Left hindlimb (tissue), 1 donor: Measurements from ENCODE around the gene CFAP100.

Source experiments
- DNase-seq: peaks from one replicate; pipeline ENCODE4 v3.0.0-alpha.2; 2018

The CFAP100 gene

GRCh38 chr3:126424039-126424717, 29.5 kb downstream of the CFAP100 start:
- DNase-seq = no peak

GRCh38 chr3:126424751-126425150, 30.0 kb downstream of the CFAP100 start:
- no peak for DNase-seq

- DNase-seq = no peak
Observed at GRCh38 chr3:126431103-126431534, 36.4 kb downstream of the CFAP100 start.

GRCh38 chr3:126432361-126433104, 37.8 kb downstream of the CFAP100 start:
- DNase-seq = no peak

- DNase-seq = no peak
Observed at GRCh38 chr3:126433105-126433430, 38.4 kb downstream of the CFAP100 start.

GRCh38 chr3:126433496-126434263, 39.0 kb downstream of the CFAP100 start:
- DNase-seq = no peak

- no peak for DNase-seq
Observed at GRCh38 chr3:126434264-126434590, 39.5 kb downstream of the CFAP100 start.

GRCh38 chr3:126434931-126435411, 40.3 kb downstream of the CFAP100 start:
- no peak for DNase-seq

GRCh38 chr3:126435456-126436315, 41.0 kb downstream of the CFAP100 start:
- DNase-seq = no peak

GRCh38 chr3:126436826-126437717, 42.4 kb downstream of the CFAP100 start:
- no peak for DNase-seq

GRCh38 chr3:126438186-126438585, 43.5 kb downstream of the CFAP100 start:
- no peak for DNase-seq

- no peak for DNase-seq
Observed at GRCh38 chr3:126438746-126439145, 44.0 kb downstream of the CFAP100 start.

- no peak for DNase-seq
Observed at GRCh38 chr3:126439346-126439967, 44.7 kb downstream of the CFAP100 start.

GRCh38 chr3:126439968-126440708, 45.4 kb downstream of the CFAP100 start:
- no peak for DNase-seq

GRCh38 chr3:126440709-126440995, 45.9 kb downstream of the CFAP100 start:
- no peak for DNase-seq

- no peak for DNase-seq
Observed at GRCh38 chr3:126441256-126441880, 46.7 kb downstream of the CFAP100 start.

GRCh38 chr3:126442094-126442855, 47.6 kb downstream of the CFAP100 start:
- peak; percentile 85 for DNase-seq

- no peak for DNase-seq
Observed at GRCh38 chr3:126442856-126443242, 48.1 kb downstream of the CFAP100 start.

GRCh38 chr3:126445506-126445905, 50.8 kb downstream of the CFAP100 start:
- DNase-seq = no peak
